ENCODE results near the gene GIPC2. TPM values are rescaled to one million over a fixed set of nuclear protein-coding genes. Genes with fewer than 3 reads are reported as not detected.
"Not testable (repeated sequence)": the region's sequence is repeated elsewhere in the genome, so short reads cannot be mapped to it uniquely, and the experiment has no call there.

Gene GIPC2
- total RNA-seq, result 10 to 100 TPM; 13.8 to 53.4 (median 37.4) TPM
- 10 to 100 TPM; 10.6 to 15.8 (median 14.8) TPM for polyA plus RNA-seq
- long read RNA-seq, donor 1, transcript GIPC2-201 (6 exons, 3,847 nt), result major isoform, 6 of 6 reads
- long read RNA-seq, donor 1, partial matches to known transcripts, result 0 of 6 reads
- long read RNA-seq, donor 1, other reads (novel, unspliced or antisense), result 0 of 6 reads
- long read RNA-seq, donor 2, transcript GIPC2-201 (6 exons, 3,847 nt), result major isoform, 18 of 94 reads
- long read RNA-seq, donor 2, partial matches to known transcripts, result 76 of 94 reads
- long read RNA-seq, donor 2, other reads (novel, unspliced or antisense), result 0 of 94 reads
- long read RNA-seq, donor 3, transcript GIPC2-201 (6 exons, 3,847 nt), result major isoform, 7 of 7 reads
- long read RNA-seq, donor 3, partial matches to known transcripts, result 0 of 7 reads
- long read RNA-seq, donor 3, other reads (novel, unspliced or antisense), result 0 of 7 reads
- long read RNA-seq, donor 4, transcript GIPC2-201 (6 exons, 3,847 nt), result major isoform, 9 of 37 reads
- long read RNA-seq, donor 4, partial matches to known transcripts, result 5 of 37 reads
- long read RNA-seq, donor 4, other reads (novel, unspliced or antisense), result 23 of 37 reads
- long read RNA-seq, donor 5, transcript GIPC2-201 (6 exons, 3,847 nt), result major isoform, 51 of 84 reads
- long read RNA-seq, donor 5, partial matches to known transcripts, result 6 of 84 reads
- long read RNA-seq, donor 5, other reads (novel, unspliced or antisense), result 27 of 84 reads
- long read RNA-seq, donor 6, transcript GIPC2-201 (6 exons, 3,847 nt), result major isoform, 5 of 36 reads
- long read RNA-seq, donor 6, partial matches to known transcripts, result 5 of 36 reads
- long read RNA-seq, donor 6, other reads (novel, unspliced or antisense), result 26 of 36 reads
- long read RNA-seq, donor 7, transcript GIPC2-201 (6 exons, 3,847 nt), result major isoform, 7 of 7 reads
- long read RNA-seq, donor 7, partial matches to known transcripts, result 0 of 7 reads
- long read RNA-seq, donor 7, other reads (novel, unspliced or antisense), result 0 of 7 reads
- long read RNA-seq, donor 8, transcript GIPC2-201 (6 exons, 3,847 nt), result major isoform, 28 of 28 reads
- long read RNA-seq, donor 8, partial matches to known transcripts, result 0 of 28 reads
- long read RNA-seq, donor 8, other reads (novel, unspliced or antisense), result 0 of 28 reads
- long read RNA-seq, donor 9, transcript GIPC2-201 (6 exons, 3,847 nt), result major isoform, 18 of 18 reads
- long read RNA-seq, donor 9, partial matches to known transcripts, result 0 of 18 reads
- long read RNA-seq, donor 9, other reads (novel, unspliced or antisense), result 0 of 18 reads
- long read RNA-seq, donor 10, transcript GIPC2-201 (6 exons, 3,847 nt), result major isoform, 13 of 13 reads
- long read RNA-seq, donor 10, partial matches to known transcripts, result 0 of 13 reads
- long read RNA-seq, donor 10, other reads (novel, unspliced or antisense), result 0 of 13 reads

- TF ChIP-seq POLR2A (IDR thresholded peaks at IDR 0.05) (peak; percentile 34 to 59), CTCF (IDR thresholded peaks at IDR 0.05) (no peak)
- Histone ChIP-seq H3K27ac (peak within 1 kb of the TSS; percentile 56 to 89 (median 87)), H3K27me3 (no peaks in the 10 kb centered on the region), H3K9me3 (replicated peaks in 1 of 3) (no peaks in the 10 kb centered on the region), H3K36me3 (replicated peaks in 1 of 2) (no peaks in the 10 kb centered on the region), H3K4me3 (peak within 1 kb of the TSS; percentile 34 to 92 (median 70)), H3K4me1 (replicated peaks in 1 of 2) (peaks cover 23 to 36% of the 10 kb centered on the region in 2 donors)
- DNase-seq, result peak; percentile 34 to 60 (median 50)
- WGBS, 4 donors, result 1 to 3% (median 2%) methylated on average over 27 to 85 of the region's 85 CpGs
- intact Hi-C loops (cut with DNase I), result no loop called here
Measured at GRCh38 chr1:78045926-78046778, at the start of gene GIPC2. Gene GIPC2, plus strand, starts transcription at chr1:78045966. Its CDS starts 129 bp downstream, at chr1:78046095.

DNA sequence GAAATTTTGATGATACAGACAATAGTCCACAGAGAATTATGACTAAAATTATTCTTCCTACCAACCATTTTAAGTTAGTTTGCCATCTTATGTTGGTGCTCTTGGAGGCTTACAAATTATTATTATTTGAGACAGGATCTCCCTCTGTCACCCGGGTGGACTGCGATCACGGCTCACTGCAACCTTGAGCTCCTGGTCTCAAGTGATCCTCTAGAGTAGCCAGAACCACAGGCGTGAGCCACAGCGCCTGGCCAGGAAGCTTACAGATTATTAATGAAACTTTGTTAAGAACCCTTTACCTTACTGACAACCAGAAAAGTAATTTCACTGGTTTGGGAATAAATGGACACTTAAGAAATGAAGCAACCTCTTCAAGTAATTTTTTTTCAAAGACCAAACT lies 49.0 kb upstream of the GIPC2 start:
- 63 to 83% (median 72%) methylated on average over 5 of the region's 5 CpGs for WGBS, 4 donors
- Histone ChIP-seq H3K4me3 (no peak overlapping the region), H3K27me3 (no peaks in the 10 kb centered on the region), H3K27ac (no peak overlapping the region), H3K36me3 (replicated peaks in 1 of 2) (no peaks in the 10 kb centered on the region), H3K4me1 (replicated peaks in 1 of 2) (peaks cover 0 to 8% of the 10 kb centered on the region in 2 donors), H3K9me3 (replicated peaks in 1 of 3) (no peaks in the 10 kb centered on the region)
- TF ChIP-seq CTCF (IDR thresholded peaks at IDR 0.05) (no peak), POLR2A (IDR thresholded peaks at IDR 0.05) (no peak)
- intact Hi-C loops (cut with DNase I), result no loop called here
- peak in 1 of 7 donors; percentile 19 for DNase-seq

DNA sequence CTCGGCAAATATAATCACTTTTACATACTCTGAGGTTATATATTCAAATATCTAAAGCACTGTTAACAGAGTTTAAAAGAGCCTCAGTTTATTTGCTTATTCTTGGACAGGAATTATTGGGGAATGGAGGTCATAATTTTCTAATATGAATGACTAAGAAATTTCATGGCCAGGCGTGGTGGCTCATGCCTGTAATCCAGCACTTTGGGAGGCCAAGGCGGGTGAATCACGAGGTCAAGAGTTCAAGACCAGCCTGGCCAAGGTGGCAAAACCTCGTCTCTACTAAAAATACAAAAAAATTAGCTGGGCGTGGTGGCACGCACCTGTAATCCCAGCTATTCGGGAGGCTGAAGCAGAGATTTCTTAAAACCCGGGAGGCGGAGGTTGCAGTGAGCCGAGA lies 45.2 kb upstream of the GIPC2 start:
- 69 to 80% (median 74%) methylated on average over 11 of the region's 11 CpGs for WGBS, 4 donors
- peak overlapping the region in 3 of 5 donors; percentile 3 to 27 (median 19) for H3K27ac ChIP-seq
- H3K9me3 ChIP-seq (replicated peaks in 1 of 3); H3K36me3 ChIP-seq (replicated peaks in 1 of 2); H3K27me3 ChIP-seq; H3K4me3 ChIP-seq; intact Hi-C loops (cut with DNase I): not testable (repeated sequence)
- peak in 5 of 7 donors; percentile 59 to 65 (median 64) for DNase-seq
- peaks cover 0 to 22% of the 10 kb centered on the region in 2 donors for H3K4me1 ChIP-seq (replicated peaks in 1 of 2)

Measured in adrenal gland (tissue), 19 donors.